AG10803 (cell line): ENCODE results near the gene TBCD.

Source experiments
- DNase-seq: peaks from one replicate; pipeline ENCODE4 v3.0.0; 2010; ENCODE audit warnings: low read depth
- H3K4me3 ChIP-seq: 2 replicates; pipeline ENCODE4 v1.5.1; 2011; ENCODE audit warnings: mild to moderate bottlenecking, low read length, control low read depth
- CTCF ChIP-seq: conservative IDR thresholded peaks from 2 replicates; pipeline ENCODE4 v1.5.1; 2011; ENCODE audit warnings: mild to moderate bottlenecking, low read length, control low read depth, inconsistent platforms

TBCD gene

GRCh38 chr17:82815354-82815753 is 63.5 kb downstream of the TBCD start:
- H3K4me3 ChIP-seq, result no peak overlapping the region
- no peak for TF ChIP-seq CTCF
- DNase-seq, result no peak

GRCh38 chr17:82815790-82816305 is 64.0 kb downstream of the TBCD start:
- TF ChIP-seq CTCF, result no peak
- H3K4me3 ChIP-seq, result no peak overlapping the region
- DNase-seq, result no peak

- TF ChIP-seq CTCF, result no peak
- DNase-seq, result no peak
- no peak overlapping the region for H3K4me3 ChIP-seq
Observed at GRCh38 chr17:82816358-82816757, 64.5 kb downstream of the TBCD start.

- no peak for TF ChIP-seq CTCF
- DNase-seq, result no peak
- H3K4me3 ChIP-seq, result no peak overlapping the region
Observed at GRCh38 chr17:82817947-82818346, 66.1 kb downstream of the TBCD start.

- no peak for TF ChIP-seq CTCF
- DNase-seq, result no peak
- no peak overlapping the region for H3K4me3 ChIP-seq
Observed at GRCh38 chr17:82820278-82821251, 68.7 kb downstream of the TBCD start.

GRCh38 chr17:82821554-82821953 is 69.7 kb downstream of the TBCD start:
- DNase-seq, result no peak
- H3K4me3 ChIP-seq, result no peak overlapping the region
- TF ChIP-seq CTCF, result no peak

- no peak overlapping the region for H3K4me3 ChIP-seq
- DNase-seq, result no peak
- TF ChIP-seq CTCF, result no peak
Observed at GRCh38 chr17:82822281-82822680, 70.4 kb downstream of the TBCD start.
